D721Med (cell line): Measurements from ENCODE around the gene KCNJ15.

Experiments used
- DNase-seq: peaks from one replicate; pipeline ENCODE4 v3.0.0; 2011; ENCODE audit warnings: low spot score; ENCODE audit not compliant: insufficient read length
- FAIRE-seq: peaks from 2 replicates; lab custom pipeline; 2011; peaks lifted over from hg19 to GRCh38; lab: Jason Lieb, UNC
- CTCF ChIP-seq: IDR thresholded peaks from 2 replicates; pipeline ENCODE4 v1.5.1; 2012; ENCODE audit warnings: mild to moderate bottlenecking, control low read depth; ENCODE audit not compliant: insufficient read depth; ENCODE audit errors: missing control alignments

Gene KCNJ15

GRCh38 chr21:38254970-38255369 is 1.8 kb upstream of the KCNJ15 start:
- no peak for DNase-seq
- no peak for TF ChIP-seq CTCF
- no peak for FAIRE-seq

DNA sequence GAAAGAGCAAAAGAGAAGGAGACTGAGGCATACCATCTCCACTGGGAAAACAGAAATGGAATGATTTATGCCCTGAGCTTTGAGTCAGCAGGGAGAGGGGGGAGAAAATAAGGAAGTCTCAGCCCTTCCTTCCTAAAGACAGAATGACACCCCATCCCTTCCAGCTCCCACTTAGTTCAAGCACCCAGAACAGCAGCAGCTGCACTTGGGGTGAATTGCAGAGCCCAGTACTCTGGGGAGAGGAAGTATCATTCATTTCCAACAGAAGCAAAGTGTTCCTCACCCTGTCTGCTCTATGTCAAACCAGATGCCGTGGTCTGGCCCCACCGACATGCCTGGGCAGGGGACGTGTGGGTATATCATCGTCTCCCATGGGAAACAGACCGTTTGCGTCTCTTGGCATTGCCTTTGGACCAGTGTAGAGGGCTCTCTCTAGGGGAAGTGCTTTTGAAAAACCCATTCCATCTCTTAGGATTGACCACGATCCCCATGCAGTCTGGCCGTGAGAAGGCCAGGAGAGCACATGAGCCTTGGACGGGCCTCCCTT is 1.1 kb upstream of the KCNJ15 start:
- FAIRE-seq (no peak), DNase-seq (no peak)
- no peak for TF ChIP-seq CTCF

DNA sequence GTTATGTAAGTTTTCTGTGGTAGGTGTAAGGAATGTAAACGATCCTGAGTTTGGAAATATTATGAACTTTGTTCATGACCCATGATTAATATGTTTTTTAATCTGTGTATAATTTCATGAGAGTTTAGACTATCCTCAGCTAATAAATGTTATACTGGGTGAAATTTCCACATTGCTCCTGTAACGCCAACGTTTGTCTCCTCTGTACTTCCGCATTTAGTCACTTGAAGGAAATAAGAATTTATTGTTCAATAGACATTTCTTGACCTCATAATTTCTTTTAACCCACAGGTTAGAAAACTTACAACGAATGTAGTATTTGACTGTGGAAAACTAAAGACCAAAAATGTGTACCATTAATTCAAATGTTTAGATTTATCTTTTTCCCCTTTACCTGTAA is 876 bp downstream of the KCNJ15 start:
- DNase-seq (no peak), FAIRE-seq (no peak)

GRCh38 chr21:38258521-38259485 is 2.0 kb downstream of the KCNJ15 start:
- DNase-seq: no peak
- TF ChIP-seq CTCF: no peak
- no peak for FAIRE-seq

More for the DNA sequence above, 876 bp downstream of the KCNJ15 start:
- TF ChIP-seq CTCF: no peak

DNA sequence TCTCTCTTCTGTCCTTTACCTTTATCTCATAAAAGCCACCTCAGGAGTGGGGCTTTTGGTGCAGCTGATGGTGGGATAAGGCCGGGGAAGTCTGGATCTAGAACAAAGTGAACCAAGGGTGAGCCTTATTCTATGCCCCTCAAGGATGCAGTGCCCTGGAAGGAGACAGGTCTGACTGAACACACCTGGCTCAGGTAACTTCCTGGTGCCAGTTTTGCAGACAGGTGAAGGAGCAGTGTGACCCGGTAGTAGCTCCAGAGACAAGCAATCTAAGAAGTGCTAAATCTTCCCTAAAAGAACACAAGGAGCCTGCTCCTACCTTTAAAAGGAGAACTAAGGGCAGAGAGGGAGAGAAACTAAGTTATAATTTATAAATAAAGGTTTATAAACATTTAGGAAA is 2.9 kb downstream of the KCNJ15 start:
- no peak for TF ChIP-seq CTCF
- FAIRE-seq (no peak), DNase-seq (no peak)

GRCh38 chr21:38260426-38260825 is 3.6 kb downstream of the KCNJ15 start:
- no peak for DNase-seq
- TF ChIP-seq CTCF: no peak
- FAIRE-seq: no peak

DNA sequence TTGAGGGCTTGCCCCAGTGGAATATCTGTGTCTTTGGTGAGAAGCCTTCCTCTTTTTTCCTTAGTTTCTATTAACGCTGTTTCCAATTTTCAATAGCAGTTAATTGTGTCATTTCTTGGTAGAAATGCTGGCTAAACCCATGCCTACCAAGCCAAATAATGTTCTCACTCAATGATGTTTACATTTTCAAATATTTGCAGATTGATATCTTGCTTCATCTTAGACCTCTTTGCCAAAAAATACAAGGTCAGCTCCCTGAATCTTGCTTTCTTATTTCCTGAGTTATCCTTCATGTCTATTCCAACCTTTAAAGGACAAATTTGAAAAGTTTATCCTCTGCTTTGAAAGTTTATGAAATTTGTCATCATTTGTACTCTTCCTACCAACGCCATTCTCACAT is 5.1 kb downstream of the KCNJ15 start:
- DNase-seq (no peak), FAIRE-seq (no peak)
- TF ChIP-seq CTCF: no peak
